ENCODE measurements around the gene GZF1. TPM values are rescaled to one million over a fixed set of nuclear protein-coding genes. Genes with fewer than 3 reads are reported as not detected.
"Not testable (repeated sequence)": the region's sequence is repeated elsewhere in the genome, so short reads cannot be mapped to it uniquely, and the experiment has no call there.

The GZF1 gene
- total RNA-seq, 1 donor from 2014 or later = 18.8 TPM

GRCh38 chr20:23346002-23346401 lies 16.0 kb upstream of the GZF1 start:
- no peak for DNase-seq (ENCODE audit: low read depth in 2 of 2)

DNA sequence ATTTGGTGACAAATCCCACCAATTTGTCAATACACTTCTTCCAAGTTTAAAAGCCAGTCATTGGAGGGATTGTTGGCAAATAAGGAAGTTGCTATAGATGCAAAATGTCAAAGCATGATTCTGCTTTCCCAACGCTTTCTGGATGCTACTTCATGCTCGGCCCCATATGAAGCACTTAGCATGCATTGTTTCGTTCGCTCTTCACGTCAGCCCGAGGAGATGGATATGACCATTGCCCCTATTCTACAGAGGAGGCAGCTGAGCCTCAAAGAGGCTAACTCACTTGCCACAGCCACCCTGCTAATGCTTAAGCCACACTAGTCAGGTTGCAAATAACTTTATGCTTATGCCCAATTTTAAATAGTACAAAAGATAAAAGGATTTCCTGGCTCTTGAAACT lies 14.2 kb upstream of the GZF1 start:
- no peak for DNase-seq (ENCODE audit: low read depth in 2 of 2)

- DNase-seq (ENCODE audit: low read depth in 2 of 2) = not testable (repeated sequence)
These were observed 13.5 kb upstream of the GZF1 start for GRCh38 chr20:23348510-23348909.

GRCh38 chr20:23349338-23350195 lies 12.4 kb upstream of the GZF1 start:
- DNase-seq (ENCODE audit: low read depth in 2 of 2) = peak in 1 of 2 donors; percentile 83

DNA sequence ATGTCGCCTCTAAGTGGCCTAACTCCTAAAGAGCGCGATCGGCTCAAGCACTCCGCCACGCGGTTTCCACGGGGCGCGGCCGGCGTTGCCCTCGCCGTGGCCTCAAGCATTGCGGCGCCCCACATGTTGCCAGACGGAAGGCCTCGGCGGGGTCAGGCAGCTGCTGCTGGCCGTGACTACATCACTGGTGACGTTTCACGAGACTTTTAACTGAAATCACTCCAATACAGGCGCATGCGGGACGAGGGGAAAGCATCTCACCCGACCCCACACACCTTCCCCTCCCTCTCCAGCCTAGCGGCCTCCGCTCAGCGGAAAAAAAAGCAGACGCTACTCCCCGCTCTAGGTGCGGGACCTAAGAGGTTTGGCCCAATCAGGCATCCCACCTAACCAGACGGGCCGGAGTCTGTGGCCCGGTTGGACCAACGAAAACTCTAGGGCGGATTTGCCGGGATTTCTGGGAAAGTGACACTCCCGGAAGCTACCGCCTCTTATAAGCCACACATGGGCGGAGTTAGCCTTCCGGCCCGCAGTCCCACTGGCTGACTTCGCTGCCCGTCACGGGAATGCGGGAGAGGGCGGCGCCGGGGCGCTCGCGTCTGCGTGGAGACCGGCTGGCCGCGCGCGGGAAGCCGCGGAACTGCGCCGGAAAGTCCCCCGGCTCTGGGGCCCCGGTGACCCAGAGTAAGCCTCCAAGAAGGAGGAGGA lies 11.6 kb upstream of the GZF1 start, which contains the start of gene NXT1:
Gene NXT1, plus strand, starts transcription at position 596 of the 708 bp plus-strand sequence. CDS start 3,251 bp downstream, outside the sequence.
- DNase-seq (ENCODE audit: low read depth in 2 of 2) = peak; percentile 99

- DNase-seq (ENCODE audit: low read depth in 2 of 2) = peak; percentile 52 to 54
These were observed 10.8 kb upstream of the GZF1 start for GRCh38 chr20:23350904-23351838.

DNA sequence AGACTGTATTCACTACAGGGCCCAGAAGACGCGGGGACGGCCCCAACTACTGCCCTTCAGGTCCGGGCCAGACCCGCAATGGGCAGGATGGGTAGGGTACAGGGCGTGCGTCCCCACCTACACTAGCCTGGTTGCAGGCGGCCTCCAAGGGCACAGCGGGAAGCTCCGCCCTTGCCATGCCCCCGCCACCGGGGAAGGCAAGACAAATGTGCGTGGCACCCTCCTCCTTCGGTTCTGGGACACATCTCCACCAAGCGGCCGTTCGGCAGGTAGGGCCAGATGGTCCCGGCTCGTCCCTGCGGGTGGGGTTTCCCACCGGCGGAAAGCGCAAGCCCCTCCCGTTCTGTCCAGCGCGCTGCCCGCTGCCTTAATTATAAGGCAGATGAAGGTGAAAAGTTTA lies 5.8 kb upstream of the GZF1 start:
- no peak for DNase-seq (ENCODE audit: low read depth in 2 of 2)

DNA sequence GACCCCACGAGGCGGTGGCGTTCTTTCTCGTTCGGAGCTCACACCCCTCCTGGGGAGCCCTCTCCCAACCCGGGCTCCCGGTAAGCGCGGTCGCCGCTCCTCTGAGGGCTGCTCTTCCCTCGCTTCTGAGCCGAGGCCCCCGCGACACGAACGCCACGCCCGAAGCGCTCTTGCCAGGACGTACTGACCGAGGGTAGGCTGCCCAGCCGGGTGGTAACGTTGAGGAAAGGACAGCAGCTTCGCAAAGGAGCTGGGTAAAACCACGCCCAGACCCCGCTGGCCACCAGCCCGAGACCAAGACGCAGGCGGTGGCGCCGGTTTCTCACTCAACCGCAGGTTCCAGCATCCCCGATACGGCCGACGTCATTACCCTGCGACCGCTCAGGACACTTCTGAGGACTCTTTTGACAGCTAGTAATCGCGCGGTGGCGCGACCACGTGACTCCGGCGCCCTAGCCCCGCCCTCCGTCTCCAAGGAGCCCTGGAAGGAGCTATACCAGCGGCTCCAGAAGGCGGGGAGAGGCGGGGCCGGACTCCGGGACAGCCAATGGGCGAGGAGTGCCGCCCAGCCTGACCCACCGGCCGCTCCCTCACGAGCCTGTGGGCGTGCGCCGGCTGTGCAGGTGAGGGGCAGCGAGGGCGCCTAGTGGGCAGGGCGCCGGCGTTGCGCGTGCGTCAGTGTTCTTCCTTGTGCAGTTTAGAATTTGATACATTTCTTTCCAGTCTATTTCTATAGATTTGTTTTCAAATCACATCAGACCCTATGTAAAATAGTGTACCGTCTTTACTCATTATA lies 4.0 kb upstream of the GZF1 start:
- DNase-seq (ENCODE audit: low read depth in 2 of 2) = peak; percentile 91 to 100

DNA sequence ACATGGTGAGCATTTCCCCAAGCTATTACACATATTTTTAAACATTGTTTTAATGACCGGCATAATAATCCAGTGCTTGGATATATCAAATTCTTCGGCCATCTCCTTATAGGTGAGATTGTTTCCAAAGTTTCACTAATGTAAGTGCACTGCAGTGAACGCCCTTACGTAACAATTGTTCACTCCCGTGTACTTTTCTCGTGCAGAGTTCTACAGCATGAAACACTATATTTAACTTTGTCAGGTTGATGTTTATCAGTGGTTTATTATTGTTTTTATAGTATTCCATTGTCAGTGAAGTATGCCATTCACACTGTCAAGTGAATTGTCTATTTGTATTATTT lies 3.4 kb upstream of the GZF1 start:
- no peak for DNase-seq (ENCODE audit: low read depth in 2 of 2)

- no peak for DNase-seq (ENCODE audit: low read depth in 2 of 2)
These were observed 2.9 kb upstream of the GZF1 start for GRCh38 chr20:23358923-23359593.

- DNase-seq (ENCODE audit: low read depth in 2 of 2) = no peak
These were observed 1.5 kb upstream of the GZF1 start for GRCh38 chr20:23360531-23360930.

GRCh38 chr20:23361119-23361475 lies 885 bp upstream of the GZF1 start:
- peak; percentile 28 to 34 for DNase-seq (ENCODE audit: low read depth in 2 of 2)

- DNase-seq (ENCODE audit: low read depth in 2 of 2) = peak; percentile 52 to 54
These were observed 642 bp downstream of the GZF1 start for GRCh38 chr20:23362392-23363256.

- DNase-seq (ENCODE audit: low read depth in 2 of 2) = peak in 1 of 2 donors; percentile 17
These were observed 1.3 kb downstream of the GZF1 start for GRCh38 chr20:23363257-23363649.

DNA sequence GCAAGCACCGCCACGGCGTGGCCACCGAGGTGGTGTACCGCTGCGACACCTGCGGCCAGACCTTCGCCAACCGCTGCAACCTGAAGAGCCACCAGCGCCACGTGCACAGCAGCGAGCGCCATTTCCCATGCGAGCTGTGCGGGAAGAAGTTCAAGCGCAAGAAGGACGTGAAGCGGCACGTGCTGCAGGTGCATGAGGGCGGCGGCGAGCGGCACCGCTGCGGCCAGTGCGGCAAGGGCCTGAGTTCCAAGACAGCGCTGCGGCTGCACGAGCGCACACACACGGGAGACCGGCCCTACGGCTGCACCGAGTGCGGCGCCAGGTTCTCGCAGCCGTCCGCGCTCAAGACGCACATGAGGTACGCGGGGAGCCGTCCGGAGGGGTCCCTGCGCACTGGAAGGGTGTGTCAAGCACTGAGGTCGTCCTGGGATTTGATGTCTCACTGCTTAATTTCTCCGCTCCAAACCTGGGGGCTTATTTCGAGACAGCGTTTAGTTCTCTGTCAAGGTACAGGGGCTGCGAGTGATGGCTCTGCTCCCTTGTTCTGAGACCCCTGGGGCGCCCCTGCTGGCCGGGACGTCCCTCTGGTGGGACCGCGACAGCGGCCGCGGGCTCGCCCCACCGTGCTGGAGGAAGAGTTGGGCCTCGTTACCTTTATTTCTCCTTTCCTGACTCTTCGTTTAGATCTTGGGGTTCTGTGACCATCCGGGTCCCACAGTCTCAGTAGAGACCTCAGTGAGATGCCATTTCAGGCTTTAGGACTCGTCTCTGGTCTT lies 3.6 kb downstream of the GZF1 start:
- DNase-seq (ENCODE audit: low read depth in 2 of 2) = no peak

DNA sequence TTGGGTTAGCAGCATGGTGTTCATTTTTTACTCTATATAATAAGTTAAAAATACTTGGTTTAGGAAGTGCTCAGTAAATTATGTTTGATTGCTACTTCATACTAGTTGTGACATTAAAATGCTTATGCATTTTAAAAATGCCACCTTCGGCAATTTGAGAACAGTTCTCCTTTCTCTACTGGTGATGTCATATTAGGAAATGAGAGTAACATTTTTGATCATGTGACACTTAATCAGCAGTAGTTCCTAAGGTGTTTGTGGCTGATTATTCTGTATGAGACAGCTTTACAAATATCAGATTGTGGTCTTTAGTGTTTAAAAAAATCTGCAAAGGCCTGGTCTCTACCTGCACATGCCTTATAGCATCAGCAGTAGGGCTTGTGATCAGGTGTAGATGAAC lies 4.4 kb downstream of the GZF1 start:
- peak; percentile 26 to 34 for DNase-seq (ENCODE audit: low read depth in 2 of 2)

DNA sequence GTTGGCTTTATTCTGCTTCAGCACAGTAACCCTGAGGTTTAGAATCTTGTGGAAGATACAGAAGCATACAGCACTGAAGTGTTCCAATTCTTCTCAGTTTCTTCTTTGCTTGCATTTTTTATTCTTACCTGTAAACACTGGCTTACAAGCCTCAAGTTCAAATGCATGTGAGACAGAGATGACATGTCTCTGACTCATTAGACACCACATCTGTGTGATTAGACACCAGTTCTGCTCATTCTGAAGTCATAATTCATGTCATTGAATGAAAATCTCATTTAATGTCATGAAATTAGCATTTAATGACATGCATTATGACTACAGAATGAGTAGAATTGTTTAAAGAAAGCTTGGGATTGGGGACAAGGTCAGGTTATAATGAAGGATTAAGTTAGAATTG lies 5.8 kb downstream of the GZF1 start:
- DNase-seq (ENCODE audit: low read depth in 2 of 2) = peak in 1 of 2 donors; percentile 26

GRCh38 chr20:23368316-23369071 lies 6.5 kb downstream of the GZF1 start:
- no peak for DNase-seq (ENCODE audit: low read depth in 2 of 2)
